ES-I3 (cell line): ENCODE results near the gene SPINK4.
A peak's percentile ranks its signal among the peaks of the same experiment; 100 is the strongest.

Source experiments
- H3K36me3 ChIP-seq: 2 replicates; pipeline ENCODE4 v1.6.1; 2013; ENCODE audit warnings: mild to moderate bottlenecking, low read length, control low read depth, moderate library complexity; ENCODE audit not compliant: insufficient read depth
- H3K4me1 ChIP-seq: 2 replicates; pipeline ENCODE4 v1.6.1; 2013; ENCODE audit warnings: mild to moderate bottlenecking, control low read depth, low read length; ENCODE audit not compliant: insufficient read depth
- H3K9ac ChIP-seq: 2 replicates; pipeline ENCODE4 v1.6.1; 2013; ENCODE audit warnings: low read depth, mild to moderate bottlenecking, low read length, moderate library complexity
- H3K9me3 ChIP-seq: 2 replicates; pipeline ENCODE4 v1.6.1; 2013; ENCODE audit warnings: mild to moderate bottlenecking, low read length, moderate library complexity; ENCODE audit not compliant: control insufficient read depth, insufficient read depth

SPINK4 gene

DNA sequence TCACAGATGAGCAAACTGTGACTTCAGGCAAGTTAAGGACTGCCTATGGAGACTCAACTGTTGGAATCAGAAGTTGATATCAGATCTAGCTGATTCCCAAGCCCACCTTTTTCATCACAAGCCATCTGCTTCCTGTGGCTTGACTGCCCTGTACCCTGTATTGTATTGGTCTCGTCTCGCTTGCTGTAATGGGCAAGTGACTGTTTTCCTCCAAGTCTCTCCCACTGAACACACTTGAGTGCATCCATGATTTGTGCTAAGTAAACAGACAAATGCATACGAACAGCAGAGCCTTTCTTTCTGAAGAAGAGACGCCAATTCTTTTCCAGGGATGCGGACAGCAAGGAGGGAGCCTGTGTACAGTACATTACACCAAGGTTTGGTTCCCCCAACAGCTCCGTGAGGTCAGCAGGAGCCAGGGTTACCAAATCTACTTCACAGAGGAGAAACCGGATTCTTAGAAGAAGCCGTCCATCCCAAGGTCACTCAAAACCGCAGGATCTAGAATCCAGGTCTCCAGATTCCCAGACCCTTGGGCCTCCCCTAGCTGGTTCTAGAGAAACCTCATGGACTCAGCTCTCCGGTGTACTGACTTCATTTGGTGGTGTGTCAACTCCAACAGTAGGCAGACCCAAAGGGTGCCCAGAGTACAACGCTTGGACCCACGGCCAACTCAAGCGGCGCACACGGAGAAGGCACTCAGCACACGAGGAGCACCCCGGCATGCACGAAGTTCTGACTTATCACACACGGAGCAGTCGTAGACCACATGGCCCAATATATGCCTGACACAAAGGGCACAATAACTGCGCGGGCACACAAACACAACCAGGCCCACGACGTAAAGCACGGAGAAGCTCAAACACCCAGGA lies 23.4 kb downstream of the SPINK4 start:
- peaks cover 14% of the 10 kb centered on the region for H3K36me3 ChIP-seq
- H3K9me3 ChIP-seq = no peaks in the 10 kb centered on the region
- H3K4me1 ChIP-seq = no peaks in the 10 kb centered on the region
- H3K9ac ChIP-seq = peak overlapping the region; percentile 97

DNA sequence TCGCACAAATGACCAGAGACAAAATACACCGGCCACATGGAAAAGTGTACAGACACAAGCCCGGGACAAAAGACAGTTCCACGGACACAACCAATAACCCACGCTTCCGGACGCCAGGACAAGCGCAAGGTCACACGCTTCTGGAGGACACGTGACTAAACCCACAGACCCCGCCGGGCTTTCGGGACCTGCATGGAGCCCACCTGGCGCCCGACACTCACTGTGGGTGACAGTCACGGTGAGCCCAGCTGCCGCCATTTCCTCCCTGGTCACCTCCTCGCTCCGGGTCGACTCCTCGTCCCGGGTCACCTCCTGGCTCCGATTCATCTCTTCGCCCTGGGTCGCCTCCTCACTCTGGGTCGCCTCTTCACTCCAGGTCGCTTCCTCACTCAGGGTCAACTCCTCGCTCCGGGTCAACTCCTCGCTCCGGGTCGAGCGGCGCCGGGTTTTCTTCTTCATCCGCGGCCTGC lies 24.1 kb downstream of the SPINK4 start:
- Histone ChIP-seq H3K36me3 (peaks cover 14% of the 10 kb centered on the region), H3K9ac (peak overlapping the region; percentile 97), H3K9me3 (no peaks in the 10 kb centered on the region), H3K4me1 (no peaks in the 10 kb centered on the region)

DNA sequence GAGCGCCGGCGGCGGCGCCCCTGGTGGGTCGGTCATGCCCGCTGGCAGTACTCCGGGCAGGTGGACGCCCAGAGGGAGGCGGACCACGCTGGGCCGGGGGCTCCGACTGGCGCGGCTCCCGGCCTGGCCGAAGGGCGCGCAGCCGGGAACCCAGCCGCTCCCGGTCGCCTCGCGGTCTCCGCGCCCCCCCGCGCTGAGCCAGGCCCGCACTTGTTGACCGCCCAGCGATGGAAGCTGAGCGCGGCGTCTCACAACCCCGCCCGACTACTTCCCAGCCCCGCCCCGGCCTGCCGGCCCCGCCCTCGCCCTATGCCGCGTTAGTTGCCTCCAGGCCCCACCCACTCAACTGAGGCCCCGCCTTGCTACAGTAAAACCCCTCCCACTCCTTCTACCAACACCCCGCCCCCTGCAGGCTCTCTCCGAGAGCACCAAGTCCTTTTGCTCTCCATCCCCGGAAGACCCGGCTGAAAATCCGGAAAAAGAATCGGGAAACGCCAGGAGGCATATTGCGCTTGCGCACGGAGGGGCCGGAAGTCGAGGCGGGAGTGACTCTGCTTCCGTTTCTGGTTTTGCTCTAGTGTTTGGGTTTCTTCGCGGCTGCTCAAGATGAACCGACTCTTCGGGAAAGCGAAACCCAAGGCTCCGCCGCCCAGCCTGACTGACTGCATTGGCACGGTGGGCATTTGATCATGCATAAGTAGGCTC lies 24.7 kb downstream of the SPINK4 start, which contains the start of the genes BAG1 and CHMP5:
BAG1 (minus strand) TSS at position 236 of the 705 bp plus-strand sequence.
CHMP5 (plus strand) TSS at position 577 of the 705 bp plus-strand sequence; CDS start at position 607, 30 bp downstream.
- H3K36me3 ChIP-seq = peaks cover 9% of the 10 kb centered on the region

DNA sequence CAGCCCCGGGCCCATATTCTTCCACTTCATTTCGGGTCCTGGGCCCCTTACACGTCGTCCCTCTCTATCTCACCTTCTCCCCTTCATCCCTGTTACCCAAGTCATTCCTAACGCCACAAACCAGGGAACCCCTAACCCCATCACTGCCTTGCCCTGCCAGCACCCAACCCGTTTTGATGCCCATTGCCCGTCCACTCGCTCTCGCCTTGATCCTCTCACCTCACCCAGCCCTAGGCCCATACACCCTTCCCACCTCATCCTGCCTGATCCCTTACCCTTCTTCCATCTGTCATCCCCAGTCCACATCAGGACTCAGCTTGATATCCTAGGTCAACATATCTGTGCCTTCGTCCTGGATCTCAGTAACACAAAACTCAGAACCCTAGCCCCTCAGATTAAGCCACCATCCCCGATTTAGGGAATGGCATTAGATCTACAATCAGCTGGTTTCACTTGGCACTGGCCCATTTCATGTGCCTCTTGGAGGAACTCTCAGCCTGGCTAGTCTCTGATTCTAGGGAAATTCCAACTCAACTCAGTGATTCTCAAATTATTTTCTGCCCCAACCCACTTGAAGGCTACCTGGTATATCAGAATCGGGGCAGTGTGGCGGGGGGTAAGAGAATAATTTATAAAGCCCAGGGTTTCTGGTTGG lies 25.4 kb downstream of the SPINK4 start:
- Histone ChIP-seq H3K9me3 (no peaks in the 10 kb centered on the region), H3K36me3 (peaks cover 6% of the 10 kb centered on the region), H3K4me1 (no peaks in the 10 kb centered on the region), H3K9ac (peak overlapping the region; percentile 97)

More for the DNA sequence above, 24.7 kb downstream of the SPINK4 start, which contains the start of the genes BAG1 and CHMP5:
- Histone ChIP-seq H3K9me3 (no peaks in the 10 kb centered on the region), H3K4me1 (no peaks in the 10 kb centered on the region), H3K9ac (peak within 1 kb of the TSS; percentile 97)

DNA sequence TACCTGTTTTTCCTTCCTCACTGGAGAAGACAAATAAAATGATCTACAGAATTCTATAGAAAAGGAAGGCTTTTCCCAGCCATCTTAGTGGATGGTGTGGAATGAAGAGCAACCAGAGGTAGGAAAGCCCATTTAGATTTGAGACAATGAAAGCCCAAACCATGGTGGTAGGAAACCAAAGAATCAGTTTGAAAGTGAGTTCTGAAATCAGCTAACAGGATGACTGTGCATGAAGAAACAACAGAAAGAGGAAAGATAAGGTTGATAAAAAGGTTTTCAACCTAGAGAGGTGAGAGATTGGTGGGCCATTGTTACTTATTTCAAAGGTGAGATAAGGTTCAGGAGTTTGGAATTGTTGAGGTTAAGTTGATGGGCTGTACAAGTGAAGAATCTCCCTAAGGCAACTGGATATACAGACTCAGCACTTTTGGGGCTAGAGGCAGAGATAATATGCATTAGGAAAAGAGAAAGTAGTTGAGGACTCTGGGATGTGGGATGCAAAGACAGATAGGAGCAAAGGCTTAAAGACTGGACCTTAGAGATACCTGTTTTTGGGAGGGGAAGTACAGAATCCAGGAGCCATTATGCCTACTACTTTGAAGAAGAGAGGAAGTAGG lies 27.3 kb downstream of the SPINK4 start:
- H3K36me3 ChIP-seq = peaks cover 6% of the 10 kb centered on the region
- no peaks in the 10 kb centered on the region for H3K4me1 ChIP-seq
- no peak overlapping the region for H3K9ac ChIP-seq
- H3K9me3 ChIP-seq = no peaks in the 10 kb centered on the region

DNA sequence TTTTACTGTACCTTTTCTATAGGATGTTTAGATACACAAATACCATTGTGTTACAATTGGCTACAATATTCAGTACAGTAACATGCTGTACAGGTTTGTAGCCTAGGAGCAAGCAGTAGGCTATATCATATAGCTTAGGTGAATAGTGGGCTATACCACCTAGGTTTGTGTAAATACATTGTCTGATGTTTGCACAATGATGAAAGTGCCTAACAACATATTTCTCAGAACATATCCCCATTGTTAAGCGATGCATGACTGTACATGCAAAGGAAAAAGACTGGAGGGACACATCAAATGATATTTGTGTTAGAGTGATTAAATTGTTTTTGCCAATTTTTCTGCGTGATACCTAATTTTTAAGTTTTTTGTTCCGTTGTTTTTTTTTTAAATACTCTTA lies 30.2 kb downstream of the SPINK4 start:
- H3K9ac ChIP-seq = no peak overlapping the region
- peaks cover 9% of the 10 kb centered on the region for H3K36me3 ChIP-seq
- H3K4me1 ChIP-seq = no peaks in the 10 kb centered on the region
- H3K9me3 ChIP-seq = no peaks in the 10 kb centered on the region

DNA sequence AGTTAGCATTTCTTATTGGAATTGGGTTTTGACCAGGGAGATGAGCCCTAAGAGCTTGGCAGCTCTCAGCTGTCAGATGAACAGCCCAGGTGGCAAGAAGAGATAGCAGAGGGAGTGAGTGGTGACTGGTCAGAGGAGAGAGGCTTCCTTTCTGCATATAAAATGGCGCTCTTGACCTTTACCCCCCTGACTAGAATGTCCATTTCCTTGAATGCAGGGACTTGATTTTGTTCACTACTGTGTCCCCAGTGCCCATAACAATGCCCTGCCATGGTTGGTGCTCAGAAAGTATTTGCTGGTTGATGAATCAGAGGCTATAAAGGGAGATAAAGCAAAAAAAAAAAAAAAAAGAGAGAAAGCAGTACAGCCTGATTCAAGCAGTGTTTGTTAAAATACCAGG lies 32.1 kb downstream of the SPINK4 start:
- peaks cover 13% of the 10 kb centered on the region for H3K36me3 ChIP-seq

DNA sequence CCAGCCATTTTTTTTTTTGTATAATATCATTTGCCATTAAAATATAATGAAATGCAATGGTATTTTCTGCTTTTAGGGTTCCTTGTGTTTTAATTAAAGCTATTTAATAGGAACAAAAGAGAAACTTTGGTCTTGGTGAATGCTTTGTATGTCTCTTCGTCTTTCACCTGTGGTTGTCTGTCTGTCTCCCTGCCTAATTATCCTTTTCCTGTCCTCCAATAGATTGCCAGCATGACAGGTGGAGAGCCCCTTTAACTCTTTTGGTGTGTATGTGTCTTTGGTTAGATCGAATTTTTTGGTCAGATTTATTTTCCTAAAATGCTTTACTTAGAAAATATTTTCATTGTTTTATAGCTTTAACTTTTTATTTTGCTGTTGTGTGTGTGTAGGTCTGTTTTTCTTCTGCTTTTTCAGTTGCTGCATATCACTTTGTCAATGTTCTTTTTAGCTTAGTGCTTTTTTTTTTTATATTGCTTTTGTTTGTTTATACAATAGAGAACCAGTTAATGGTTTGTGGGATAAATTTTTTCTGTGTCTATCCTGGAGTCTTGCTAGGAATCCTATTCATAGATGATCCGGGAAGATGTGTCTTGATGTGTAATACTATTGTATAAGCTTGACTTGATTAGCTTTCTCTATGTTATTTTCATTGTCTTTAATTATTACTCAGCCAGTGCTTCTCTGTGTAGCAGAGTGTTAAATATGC lies 33.5 kb downstream of the SPINK4 start:
- H3K9me3 ChIP-seq = no peaks in the 10 kb centered on the region
- peaks cover 17% of the 10 kb centered on the region for H3K36me3 ChIP-seq
- H3K4me1 ChIP-seq = no peaks in the 10 kb centered on the region
- H3K9ac ChIP-seq = no peak overlapping the region

More for the DNA sequence above, 32.1 kb downstream of the SPINK4 start:
- no peak overlapping the region for H3K9ac ChIP-seq
- H3K9me3 ChIP-seq = no peaks in the 10 kb centered on the region
- no peaks in the 10 kb centered on the region for H3K4me1 ChIP-seq

DNA sequence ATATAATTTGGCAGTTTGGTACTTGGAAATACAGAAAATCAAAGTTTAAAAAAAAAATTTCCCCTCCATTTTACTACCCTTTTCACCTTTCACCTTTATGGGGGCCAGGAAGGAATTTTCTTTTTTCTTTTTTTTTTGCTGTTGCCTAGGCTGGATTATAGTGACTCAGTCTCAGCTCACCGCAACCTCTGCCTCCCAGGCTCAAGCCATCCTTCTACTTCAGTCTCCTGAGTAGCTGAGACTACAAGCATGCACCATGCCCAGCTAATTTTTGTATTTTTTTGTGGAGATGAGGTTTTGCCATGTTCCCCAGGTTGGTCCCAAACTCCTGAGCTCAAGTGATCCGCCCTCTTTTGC lies 34.0 kb downstream of the SPINK4 start:
- H3K4me1 ChIP-seq = no peaks in the 10 kb centered on the region
- H3K36me3 ChIP-seq = peaks cover 17% of the 10 kb centered on the region
- no peaks in the 10 kb centered on the region for H3K9me3 ChIP-seq
- H3K9ac ChIP-seq = no peak overlapping the region

DNA sequence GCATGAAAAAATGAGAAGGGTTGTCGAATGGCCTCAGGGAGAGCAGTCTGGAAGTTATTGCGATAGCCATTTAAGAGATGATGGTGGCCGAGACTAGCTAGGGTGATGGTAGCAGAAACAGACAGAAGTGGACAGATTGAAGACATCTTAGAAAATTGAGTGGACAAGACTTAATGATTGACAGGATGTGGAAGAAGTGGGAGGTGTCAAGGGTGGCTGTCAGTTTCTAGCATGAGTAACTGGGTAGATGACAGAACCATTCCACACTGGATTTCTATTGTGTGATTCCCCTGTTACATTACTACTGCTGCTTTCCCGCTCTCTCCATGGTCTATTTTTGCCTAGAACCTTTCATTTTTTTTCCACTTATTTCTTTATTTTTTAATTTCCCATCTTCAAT lies 37.5 kb downstream of the SPINK4 start:
- no peaks in the 10 kb centered on the region for H3K4me1 ChIP-seq
- H3K9me3 ChIP-seq = no peaks in the 10 kb centered on the region
- peaks cover 19% of the 10 kb centered on the region for H3K36me3 ChIP-seq
- H3K9ac ChIP-seq = no peak overlapping the region

DNA sequence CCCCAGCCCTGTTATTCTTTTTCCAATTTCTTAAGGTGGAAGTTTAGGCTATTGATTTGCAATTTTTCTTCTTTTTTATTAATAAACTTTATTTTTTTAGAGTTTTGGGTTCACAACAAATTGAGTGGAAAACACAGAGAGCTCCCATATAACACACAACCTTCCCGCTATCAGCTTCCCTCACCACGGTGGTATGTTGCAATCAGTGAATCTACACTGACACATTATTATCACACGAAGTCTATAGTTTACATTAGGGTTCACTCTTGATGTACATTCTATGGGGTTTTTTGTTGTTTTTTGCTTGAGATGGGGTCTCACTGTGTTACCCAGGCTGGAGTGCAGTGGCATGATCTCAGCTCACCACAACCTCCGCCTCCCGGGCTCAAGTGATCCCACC lies 45.5 kb downstream of the SPINK4 start:
- no peak overlapping the region for H3K9ac ChIP-seq
- peaks cover 5% of the 10 kb centered on the region; the same call in 1 of the 2 replicates for H3K36me3 ChIP-seq
- H3K4me1 ChIP-seq = no peaks in the 10 kb centered on the region
- H3K9me3 ChIP-seq = no peaks in the 10 kb centered on the region

DNA sequence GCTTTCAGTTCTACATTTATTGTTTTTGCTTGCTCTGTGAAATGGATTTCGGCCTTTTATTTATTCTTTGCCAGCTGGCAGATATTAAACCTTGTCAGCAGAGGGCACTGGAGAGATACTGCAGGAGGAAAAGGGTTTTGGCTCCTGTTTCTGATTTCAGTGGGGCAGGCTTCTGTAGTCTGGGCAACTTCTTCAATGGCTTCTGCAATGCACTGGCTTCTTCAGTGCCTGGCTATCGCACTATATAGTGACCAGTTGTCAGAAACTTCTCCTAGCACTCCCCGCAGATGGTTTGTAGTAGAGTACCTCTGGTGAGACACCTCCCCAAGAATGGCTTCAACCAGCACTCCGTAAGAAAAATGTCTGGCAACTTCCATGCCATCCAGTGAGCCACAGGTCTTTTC lies 47.1 kb downstream of the SPINK4 start:
- Histone ChIP-seq H3K9ac (no peak overlapping the region), H3K4me1 (no peaks in the 10 kb centered on the region), H3K9me3 (no peaks in the 10 kb centered on the region), H3K36me3 (peaks cover 2% of the 10 kb centered on the region; the same call in 1 of the 2 replicates)

DNA sequence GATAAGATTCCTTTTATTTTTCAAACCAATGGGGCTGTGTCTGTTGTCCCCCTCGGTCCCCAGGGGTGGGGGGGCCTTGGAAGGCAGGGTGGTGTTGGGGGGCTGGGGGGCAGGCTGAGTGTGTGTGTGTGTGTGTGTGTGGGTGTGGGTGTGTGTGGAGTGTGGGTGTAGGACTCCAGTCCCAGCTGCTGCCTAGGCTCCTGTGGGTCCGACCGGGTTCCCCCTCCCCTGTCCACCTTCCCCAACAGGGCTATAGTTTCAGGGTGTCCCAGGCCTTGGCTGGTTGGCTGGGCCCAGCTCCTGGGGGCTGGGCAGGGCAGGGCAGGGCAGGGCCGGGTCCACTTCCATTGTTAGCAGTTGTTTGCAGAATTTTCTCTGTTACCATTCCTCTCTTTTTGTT lies 48.3 kb downstream of the SPINK4 start:
- no peak overlapping the region for H3K9ac ChIP-seq
- 0 out of 2 replicates have a peak, but pooled peaks cover 5% of the 10 kb centered on the region for H3K36me3 ChIP-seq
- H3K9me3 ChIP-seq = no peaks in the 10 kb centered on the region
- no peaks in the 10 kb centered on the region for H3K4me1 ChIP-seq
